HEK293 (cell line): Measurements from ENCODE around the gene RASL10B.

Experiments
- TCF7L2 ChIP-seq: IDR thresholded peaks from 2 replicates; pipeline ENCODE4 v1.6.1; 2011; ENCODE audit warnings: low read depth, mild to moderate bottlenecking, inconsistent platforms, low read length, moderate library complexity, borderline replicate concordance
- YY1 ChIP-seq: fragments of 450-650 bp; formaldehyde crosslinking; IDR thresholded peaks from 2 replicates; pipeline ENCODE4 v1.5.1; 2018; ENCODE audit warnings: missing biosample characterization, missing genetic modification characterization
- ZBTB21 ChIP-seq: fragments of 450-650 bp; formaldehyde crosslinking; IDR thresholded peaks from 2 replicates; pipeline ENCODE4 v1.5.1; 2017; ENCODE audit warnings: missing biosample characterization, missing genetic modification characterization
- ZNF132 ChIP-seq: fragments of 450-650 bp; formaldehyde crosslinking; IDR thresholded peaks from 2 replicates; pipeline ENCODE4 v1.5.1; 2017; ENCODE audit warnings: missing biosample characterization, missing genetic modification characterization, borderline replicate concordance
- ZNF19 ChIP-seq: fragments of 450-650 bp; formaldehyde crosslinking; IDR thresholded peaks from 2 replicates; pipeline ENCODE4; 2016; ENCODE audit warnings: missing biosample characterization, missing genetic modification characterization, low read depth
- ZNF350 ChIP-seq: fragments of 450-650 bp; formaldehyde crosslinking; IDR thresholded peaks from 2 replicates; pipeline ENCODE4 v1.5.0; 2017; ENCODE audit warnings: missing biosample characterization, mild to moderate bottlenecking, missing genetic modification characterization
- ZNF510 ChIP-seq: fragments of 450-650 bp; formaldehyde crosslinking; IDR thresholded peaks from 2 replicates; pipeline ENCODE4 v1.5.1; 2018; ENCODE audit warnings: mild to moderate bottlenecking, missing genetic modification characterization, missing biosample characterization; ENCODE audit not compliant: insufficient replicate concordance
- ZNF76 ChIP-seq: fragments of 450-650 bp; formaldehyde crosslinking; IDR thresholded peaks from 2 replicates; pipeline ENCODE4; 2016; ENCODE audit warnings: low read depth, missing biosample characterization, missing genetic modification characterization, borderline replicate concordance
- TF ChIP-seq, protein P1 (sequence below): fragments of 450-650 bp; formaldehyde crosslinking; IDR thresholded peaks from 2 replicates; pipeline ENCODE4 v1.5.1; 2016; ENCODE audit warnings: missing biosample characterization, missing genetic modification characterization
- TF ChIP-seq, protein P2 (sequence below): fragments of 450-650 bp; formaldehyde crosslinking; IDR thresholded peaks from 2 replicates; pipeline ENCODE4 v1.5.1; 2016; ENCODE audit warnings: missing biosample characterization, missing genetic modification characterization

DNA sequence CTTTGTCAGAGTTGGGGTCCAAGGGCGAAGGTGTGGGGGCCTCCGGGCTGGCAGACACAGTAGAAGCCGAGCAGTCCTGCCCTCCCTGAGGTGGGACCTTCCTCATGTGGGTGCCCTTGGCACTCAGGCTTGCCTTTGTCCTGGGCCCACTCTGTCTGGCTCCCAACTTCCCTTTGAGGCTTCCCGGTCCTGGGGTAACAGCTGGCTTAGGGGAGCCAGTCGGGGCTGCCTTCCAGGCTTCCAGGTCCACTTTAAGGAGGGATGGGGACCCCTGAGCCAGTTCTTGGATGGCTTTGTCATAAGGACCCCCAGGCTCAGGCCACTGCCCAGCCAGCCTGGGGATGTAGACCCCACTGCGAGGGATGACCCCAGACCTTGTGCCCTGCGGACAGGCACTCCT, 13.8 kb downstream of the RASL10B start:
- TF ChIP-seq ZNF19 (tag by site-specific recombination): no peak
- TF ChIP-seq, protein P1, sequence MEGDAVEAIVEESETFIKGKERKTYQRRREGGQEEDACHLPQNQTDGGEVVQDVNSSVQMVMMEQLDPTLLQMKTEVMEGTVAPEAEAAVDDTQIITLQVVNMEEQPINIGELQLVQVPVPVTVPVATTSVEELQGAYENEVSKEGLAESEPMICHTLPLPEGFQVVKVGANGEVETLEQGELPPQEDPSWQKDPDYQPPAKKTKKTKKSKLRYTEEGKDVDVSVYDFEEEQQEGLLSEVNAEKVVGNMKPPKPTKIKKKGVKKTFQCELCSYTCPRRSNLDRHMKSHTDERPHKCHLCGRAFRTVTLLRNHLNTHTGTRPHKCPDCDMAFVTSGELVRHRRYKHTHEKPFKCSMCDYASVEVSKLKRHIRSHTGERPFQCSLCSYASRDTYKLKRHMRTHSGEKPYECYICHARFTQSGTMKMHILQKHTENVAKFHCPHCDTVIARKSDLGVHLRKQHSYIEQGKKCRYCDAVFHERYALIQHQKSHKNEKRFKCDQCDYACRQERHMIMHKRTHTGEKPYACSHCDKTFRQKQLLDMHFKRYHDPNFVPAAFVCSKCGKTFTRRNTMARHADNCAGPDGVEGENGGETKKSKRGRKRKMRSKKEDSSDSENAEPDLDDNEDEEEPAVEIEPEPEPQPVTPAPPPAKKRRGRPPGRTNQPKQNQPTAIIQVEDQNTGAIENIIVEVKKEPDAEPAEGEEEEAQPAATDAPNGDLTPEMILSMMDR (tag by site-specific recombination): no peak
- TF ChIP-seq ZNF76 (tag by site-specific recombination): no peak
- TF ChIP-seq ZBTB21 (tag by site-specific recombination): no peak
- no peak for TF ChIP-seq TCF7L2
- no peak for TF ChIP-seq ZNF132 (tag by site-specific recombination)
- no peak for TF ChIP-seq YY1 (tag by site-specific recombination)
- no peak for TF ChIP-seq ZNF510 (tag by site-specific recombination)
- TF ChIP-seq ZNF350 (tag by site-specific recombination): no peak
- TF ChIP-seq, protein P2, sequence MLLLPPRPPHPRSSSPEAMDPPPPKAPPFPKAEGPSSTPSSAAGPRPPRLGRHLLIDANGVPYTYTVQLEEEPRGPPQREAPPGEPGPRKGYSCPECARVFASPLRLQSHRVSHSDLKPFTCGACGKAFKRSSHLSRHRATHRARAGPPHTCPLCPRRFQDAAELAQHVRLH (tag by site-specific recombination): no peak
